Hepatocyte (in vitro differentiated cells): ENCODE data around the gene CDC14B. TPM values are rescaled to one million over a fixed set of nuclear protein-coding genes. Genes with fewer than 3 reads are reported as not detected.
"Not testable (repeated sequence)": the region's sequence is repeated elsewhere in the genome, so short reads cannot be mapped to it uniquely, and the experiment has no call there.

Source experiments
- DNase-seq: peaks from one replicate; pipeline ENCODE4 v3.0.0-alpha.2; 2016; ENCODE audit warnings: low spot score
- H2AFZ ChIP-seq: fragments of 200-600 bp; sonication (generic); 2 replicates; pipeline ENCODE4 v1.6.0; 2016; ENCODE audit warnings: antibody characterized with exemption, mild to moderate bottlenecking
- H3K27ac ChIP-seq: fragments of 200-600 bp; sonication (generic); 2 replicates; pipeline ENCODE4 v1.5.1; 2016; ENCODE audit warnings: mild to moderate bottlenecking
- H3K27me3 ChIP-seq: fragments of 200-600 bp; sonication (generic); 2 replicates; pipeline ENCODE4 v1.6.1; 2016
- H3K36me3 ChIP-seq: fragments of 200-600 bp; sonication (generic); replicated peaks from 2 replicates; pipeline ENCODE4 v1.5.1; 2016; ENCODE audit warnings: low read depth; ENCODE audit not compliant: insufficient read depth
- H3K4me1 ChIP-seq: fragments of 200-600 bp; sonication (generic); 2 replicates; pipeline ENCODE4 v1.5.1; 2016; ENCODE audit warnings: mild to moderate bottlenecking, moderate library complexity; ENCODE audit not compliant: insufficient read depth
- H3K4me2 ChIP-seq: fragments of 200-600 bp; sonication (generic); 2 replicates; pipeline ENCODE4 v1.6.0; 2016
- H3K4me3 ChIP-seq: fragments of 200-600 bp; sonication (generic); 2 replicates; pipeline ENCODE4 v1.5.1; 2016; ENCODE audit warnings: mild to moderate bottlenecking
- H3K79me2 ChIP-seq: fragments of 200-600 bp; sonication (generic); 2 replicates; pipeline ENCODE4 v1.6.0; 2017; ENCODE audit warnings: mild to moderate bottlenecking
- H3K9me2 ChIP-seq: fragments of 200-600 bp; sonication (generic); replicated peaks from 2 replicates; pipeline ENCODE4 v1.6.0; 2017; ENCODE audit warnings: mild to moderate bottlenecking; ENCODE audit not compliant: insufficient read depth
- H3K9me3 ChIP-seq: fragments of 200-600 bp; sonication (generic); 2 replicates; pipeline ENCODE4 v1.5.1; 2016; ENCODE audit warnings: low read depth, mild to moderate bottlenecking
- H4K20me1 ChIP-seq: fragments of 200-600 bp; sonication (generic); 2 replicates; pipeline ENCODE4 v1.6.0; 2016; ENCODE audit warnings: mild to moderate bottlenecking; ENCODE audit not compliant: insufficient read depth, poor library complexity, severe bottlenecking
- EZH2 ChIP-seq: fragments of 200-600 bp; sonication (generic); IDR thresholded peaks from 2 replicates; pipeline ENCODE4 v1.6.1; 2016; ENCODE audit warnings: antibody characterized with exemption, mild to moderate bottlenecking, borderline replicate concordance
- EZH2phosphoT487 ChIP-seq: fragments of 200-600 bp; sonication (generic); IDR thresholded peaks from one replicate; pipeline ENCODE4 v1.6.1; 2018; ENCODE audit warnings: antibody characterized with exemption, mild to moderate bottlenecking, low read depth, moderate library complexity; ENCODE audit not compliant: unreplicated experiment, severe bottlenecking
- WGBS: methylation state at CpG from one replicate; pipeline ENCODE4 v1.1.6; 2016; ENCODE audit warnings: low lambda C conversion rate; ENCODE audit errors: missing lambda C conversion rate; 5-methylcytosine and 5-hydroxymethylcytosine counted together
- polyA plus RNA-seq: library from polyadenylated mRNA; unstranded; fragments of >200 nt; fragmentation: Nextera tagmentation; extraction: Ambion mirVana; gene quantifications from 2 replicates; pipeline ENCODE4 v1.2.1, GENCODE V29; 2016
- total RNA-seq: library from RNA; depleted of rRNA; stranded (reverse); fragments of >200 nt; gene quantifications from 2 replicates; pipeline ENCODE4 v1.2.3, GENCODE V29; 2014
- TF ChIP-seq, protein P1 (sequence below): fragments of 200-600 bp; sonication (generic); IDR thresholded peaks from 2 replicates; pipeline ENCODE4 v1.5.1; 2016; ENCODE audit warnings: antibody characterized with exemption, mild to moderate bottlenecking; ENCODE audit not compliant: poor library complexity

CDC14B gene
- total and polyA plus RNA-seq, 2 experiments from 2014 or later, result 15.1 to 33.4 TPM

DNA sequence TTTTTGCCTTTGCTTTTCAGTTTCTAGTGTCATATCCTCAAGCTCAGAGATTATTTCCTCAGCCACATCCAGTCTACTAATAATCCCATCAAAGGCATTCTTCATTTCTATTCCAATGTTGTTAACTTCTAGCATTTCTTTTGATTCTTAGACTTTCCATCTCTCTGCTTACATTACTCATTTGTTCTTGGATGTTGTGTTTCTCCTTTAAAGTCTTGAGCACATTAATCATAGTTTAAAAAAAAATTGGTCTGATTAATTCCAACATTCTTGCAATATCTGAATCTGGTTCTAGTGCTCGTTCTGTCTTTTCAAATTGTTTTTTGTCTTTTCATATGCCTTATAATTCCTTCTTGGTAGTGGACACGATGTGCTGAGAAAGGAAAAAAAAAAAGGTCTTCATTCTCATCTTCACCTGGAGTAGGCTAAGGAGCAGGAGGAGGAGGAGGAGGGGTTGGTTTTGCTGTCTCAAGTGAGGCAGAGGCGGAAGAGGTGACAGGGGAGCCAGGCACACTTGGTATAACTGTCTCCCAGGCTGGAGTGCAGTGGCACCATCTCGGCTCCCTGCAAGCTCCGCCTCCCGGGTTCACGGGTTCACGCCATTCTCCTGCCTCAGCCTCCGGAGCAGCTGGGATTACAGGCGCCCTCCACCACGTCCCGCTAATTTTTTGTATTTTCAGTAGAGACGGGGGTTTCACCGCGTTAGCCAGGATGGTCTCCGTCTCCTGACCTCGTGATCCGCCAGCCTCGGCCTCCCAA lies 19.1 kb upstream of the CDC14B start:
- Histone ChIP-seq H3K4me2 (no peak overlapping the region), H3K4me3 (no peak overlapping the region), H2AFZ (no peak overlapping the region), H3K9me2 (no peaks in the 10 kb centered on the region), H3K36me3 (no peaks in the 10 kb centered on the region), H4K20me1 (no peaks in the 10 kb centered on the region), H3K4me1 (no peaks in the 10 kb centered on the region), H3K27me3 (no peaks in the 10 kb centered on the region), H3K27ac (no peak overlapping the region), H3K79me2 (no peaks in the 10 kb centered on the region), H3K9me3 (no peaks in the 10 kb centered on the region)
- DNase-seq, result no peak
- WGBS, result 92% methylated on average over 19 of the region's 19 CpGs
- TF ChIP-seq EZH2 (no peak), EZH2phosphoT487 (no peak)
- TF ChIP-seq, protein P1, sequence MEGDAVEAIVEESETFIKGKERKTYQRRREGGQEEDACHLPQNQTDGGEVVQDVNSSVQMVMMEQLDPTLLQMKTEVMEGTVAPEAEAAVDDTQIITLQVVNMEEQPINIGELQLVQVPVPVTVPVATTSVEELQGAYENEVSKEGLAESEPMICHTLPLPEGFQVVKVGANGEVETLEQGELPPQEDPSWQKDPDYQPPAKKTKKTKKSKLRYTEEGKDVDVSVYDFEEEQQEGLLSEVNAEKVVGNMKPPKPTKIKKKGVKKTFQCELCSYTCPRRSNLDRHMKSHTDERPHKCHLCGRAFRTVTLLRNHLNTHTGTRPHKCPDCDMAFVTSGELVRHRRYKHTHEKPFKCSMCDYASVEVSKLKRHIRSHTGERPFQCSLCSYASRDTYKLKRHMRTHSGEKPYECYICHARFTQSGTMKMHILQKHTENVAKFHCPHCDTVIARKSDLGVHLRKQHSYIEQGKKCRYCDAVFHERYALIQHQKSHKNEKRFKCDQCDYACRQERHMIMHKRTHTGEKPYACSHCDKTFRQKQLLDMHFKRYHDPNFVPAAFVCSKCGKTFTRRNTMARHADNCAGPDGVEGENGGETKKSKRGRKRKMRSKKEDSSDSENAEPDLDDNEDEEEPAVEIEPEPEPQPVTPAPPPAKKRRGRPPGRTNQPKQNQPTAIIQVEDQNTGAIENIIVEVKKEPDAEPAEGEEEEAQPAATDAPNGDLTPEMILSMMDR, result no peak

DNA sequence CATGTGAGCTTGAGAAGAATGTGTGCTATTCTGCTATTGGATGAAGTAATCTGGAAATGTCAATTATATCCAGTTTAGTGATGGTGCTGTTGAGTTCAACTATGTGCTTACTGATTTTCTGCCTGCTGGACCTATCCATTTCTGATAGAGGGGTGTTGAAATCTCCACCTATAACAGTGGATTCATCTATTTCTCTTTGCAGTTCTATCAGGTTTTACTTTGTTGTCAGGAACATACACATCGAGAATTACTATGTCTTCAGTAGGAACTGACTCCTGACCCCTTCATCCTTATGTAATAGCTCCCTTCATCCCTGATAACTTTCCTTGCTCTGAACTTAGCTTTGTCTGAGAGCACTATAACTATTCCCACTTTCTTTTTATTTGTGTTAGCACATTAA lies 16.7 kb upstream of the CDC14B start:
- Histone ChIP-seq H3K4me2 (no peak overlapping the region), H3K9me3 (no peaks in the 10 kb centered on the region), H3K4me3 (no peak overlapping the region), H3K27ac (no peak overlapping the region), H3K9me2 (no peaks in the 10 kb centered on the region), H3K4me1 (no peaks in the 10 kb centered on the region), H3K27me3 (no peaks in the 10 kb centered on the region), H2AFZ (no peak overlapping the region), H4K20me1 (no peaks in the 10 kb centered on the region), H3K79me2 (no peaks in the 10 kb centered on the region), H3K36me3 (no peaks in the 10 kb centered on the region)
- 92% methylated on average over 1 of the region's 1 CpG for WGBS
- DNase-seq, result no peak
- no peak for TF ChIP-seq EZH2

DNA sequence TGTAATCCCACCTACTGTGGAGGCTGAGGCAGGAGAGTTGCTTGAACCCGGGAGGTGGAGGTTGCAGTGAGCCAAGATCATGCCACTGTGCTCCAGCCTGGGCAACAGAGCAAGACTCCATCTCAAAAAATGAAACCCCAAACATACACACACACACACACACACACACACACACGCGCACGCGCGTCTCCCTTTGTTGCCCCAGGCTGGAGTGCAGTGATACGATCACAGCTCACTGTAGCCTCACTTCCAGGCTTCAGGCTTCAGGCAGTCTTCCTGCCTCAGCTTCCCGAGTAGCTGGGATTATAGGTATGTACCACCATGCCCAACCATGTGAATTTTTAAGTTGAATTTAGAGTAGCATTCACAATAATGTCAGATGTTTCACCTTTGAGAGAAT lies 13.9 kb upstream of the CDC14B start:
- not testable (repeated sequence) for H3K27me3 ChIP-seq, H3K4me2 ChIP-seq, H2AFZ ChIP-seq, H3K79me2 ChIP-seq, DNase-seq, H3K4me1 ChIP-seq, H3K9me3 ChIP-seq, H3K9me2 ChIP-seq, H4K20me1 ChIP-seq, H3K36me3 ChIP-seq, H3K4me3 ChIP-seq, H3K27ac ChIP-seq
- 93% methylated on average over 8 of the region's 8 CpGs for WGBS

DNA sequence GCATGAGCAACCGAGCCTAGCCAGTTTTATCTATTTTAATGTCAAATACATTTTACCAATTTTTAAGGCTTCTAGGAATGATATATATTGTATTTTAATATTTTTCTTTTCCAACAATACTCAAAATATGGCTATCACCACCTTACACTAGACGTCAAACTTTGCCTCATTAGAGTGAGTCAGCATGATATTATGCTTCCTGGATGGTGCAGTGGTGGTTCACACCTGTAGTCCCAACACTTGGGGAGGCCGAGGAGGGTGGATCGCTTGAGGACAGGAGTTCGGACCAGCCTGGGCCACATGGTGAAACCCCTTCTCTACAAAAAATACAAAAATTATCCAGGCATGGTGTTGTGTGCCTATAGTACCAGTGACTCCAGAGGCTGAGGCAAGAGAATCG lies 7.3 kb upstream of the CDC14B start:
- Histone ChIP-seq H3K9me3 (no peaks in the 10 kb centered on the region), H3K27ac (no peak overlapping the region), H3K79me2 (no peaks in the 10 kb centered on the region), H3K4me2 (no peak overlapping the region), H3K4me3 (no peak overlapping the region), H4K20me1 (no peaks in the 10 kb centered on the region), H2AFZ (no peak overlapping the region), H3K36me3 (no peaks in the 10 kb centered on the region), H3K9me2 (no peaks in the 10 kb centered on the region), H3K27me3 (no peaks in the 10 kb centered on the region), H3K4me1 (no peaks in the 10 kb centered on the region)
- 93% methylated on average over 6 of the region's 6 CpGs for WGBS
- TF ChIP-seq, protein P1, result no peak
- TF ChIP-seq EZH2phosphoT487, result no peak
- no peak for TF ChIP-seq EZH2
- DNase-seq, result no peak
